Smooth muscle cell (in vitro differentiated cells): ENCODE measurements around the gene VGF. TPM values are rescaled to one million over a fixed set of nuclear protein-coding genes. Genes with fewer than 3 reads are reported as not detected.
A peak's percentile ranks its signal among the peaks of the same experiment; 100 is the strongest.

Experiments used
- DNase-seq: peaks from one replicate; lab custom pipeline; 2025; ENCODE audit not compliant: unreplicated experiment; lab: John Stamatoyannopoulos, UW
- H2AFZ ChIP-seq: fragments of 200-600 bp; sonication (generic); 2 replicates; pipeline ENCODE4 v1.6.0; 2016; ENCODE audit warnings: antibody characterized with exemption, low read depth, mild to moderate bottlenecking
- H3F3A ChIP-seq: fragments of 200-600 bp; sonication (generic); 2 replicates; pipeline ENCODE4 v1.6.0; 2017; ENCODE audit warnings: antibody characterized with exemption, low read depth
- H3K27ac ChIP-seq: fragments of 200-600 bp; sonication (generic); 2 replicates; pipeline ENCODE4 v1.5.1; 2016; ENCODE audit warnings: low read depth, mild to moderate bottlenecking
- H3K27me3 ChIP-seq: fragments of 200-600 bp; sonication (generic); 2 replicates; pipeline ENCODE4 v1.6.1; 2016; ENCODE audit warnings: low read depth, mild to moderate bottlenecking
- H3K36me3 ChIP-seq: fragments of 200-600 bp; sonication (generic); 2 replicates; pipeline ENCODE4 v1.5.1; 2016; ENCODE audit warnings: low read depth
- H3K4me1 ChIP-seq: fragments of 200-600 bp; sonication (generic); 2 replicates; pipeline ENCODE4 v1.5.1; 2016; ENCODE audit warnings: low read depth
- H3K4me2 ChIP-seq: fragments of 200-600 bp; sonication (generic); 2 replicates; pipeline ENCODE4 v1.6.0; 2016; ENCODE audit warnings: mild to moderate bottlenecking
- H3K4me3 ChIP-seq: fragments of 200-600 bp; sonication (generic); 2 replicates; pipeline ENCODE4 v1.5.1; 2016; ENCODE audit warnings: mild to moderate bottlenecking
- H3K79me2 ChIP-seq: fragments of 200-600 bp; sonication (generic); 2 replicates; pipeline ENCODE4 v1.6.0; 2016; ENCODE audit warnings: low read depth, mild to moderate bottlenecking
- H3K9ac ChIP-seq: fragments of 200-600 bp; sonication (generic); 2 replicates; pipeline ENCODE4 v1.6.0; 2016; ENCODE audit warnings: low read depth
- H3K9me3 ChIP-seq: fragments of 200-600 bp; sonication (generic); replicated peaks from 2 replicates; pipeline ENCODE4 v1.5.1; 2016; ENCODE audit warnings: low read depth
- H4K20me1 ChIP-seq: fragments of 200-600 bp; sonication (generic); 2 replicates; pipeline ENCODE4 v1.6.0; 2016; ENCODE audit warnings: low read depth
- CTCF ChIP-seq: fragments of 200-600 bp; sonication (generic); IDR thresholded peaks from 2 replicates; pipeline ENCODE4 v1.5.1; 2017; ENCODE audit warnings: borderline replicate concordance, mild to moderate bottlenecking, antibody characterized with exemption; ENCODE audit not compliant: insufficient read depth, poor library complexity, severe bottlenecking
- WGBS: methylation state at CpG from one replicate; pipeline ENCODE4 v1.1.7; 2016; ENCODE audit warnings: low lambda C conversion rate; 5-methylcytosine and 5-hydroxymethylcytosine counted together
- polyA plus RNA-seq: library from polyadenylated mRNA; unstranded; fragments of >200 nt; fragmentation: Nextera tagmentation; extraction: Ambion mirVana; gene quantifications from 2 replicates; pipeline ENCODE4 v1.2.1, GENCODE V29; 2016
- total RNA-seq: library from RNA; depleted of rRNA; stranded (reverse); fragments of >200 nt; gene quantifications from 2 replicates; pipeline ENCODE4 v1.2.3, GENCODE V29; 2014

Gene VGF
- total and polyA plus RNA-seq, 2 experiments from 2014 or later, result 0.25 to 0.85 TPM

- Histone ChIP-seq H3K4me3 (no peak overlapping the region), H3K4me1 (peaks cover 16% of the 10 kb centered on the region), H3K9me3 (no peaks in the 10 kb centered on the region), H3K79me2 (no peaks in the 10 kb centered on the region), H3F3A (peaks cover 45% of the 10 kb centered on the region), H3K36me3 (no peaks in the 10 kb centered on the region), H3K9ac (peak overlapping the region; percentile 61), H3K27me3 (no peaks in the 10 kb centered on the region), H4K20me1 (no peaks in the 10 kb centered on the region), H3K4me2 (no peak overlapping the region), H3K27ac (peak overlapping the region; percentile 100), H2AFZ (no peak overlapping the region)
- no peak for TF ChIP-seq CTCF
- DNase-seq, result no peak
- 40% methylated on average over 10 of the region's 10 CpGs for WGBS
These were observed 45.5 kb downstream of the VGF start for GRCh38 chr7:101119876-101120275.

GRCh38 chr7:101118856-101119255 is 46.5 kb downstream of the VGF start:
- Histone ChIP-seq H3K4me1 (peaks cover 16% of the 10 kb centered on the region), H3K36me3 (no peaks in the 10 kb centered on the region), H2AFZ (no peak overlapping the region), H3K4me2 (no peak overlapping the region), H3K9ac (peak overlapping the region; percentile 27), H3F3A (peaks cover 45% of the 10 kb centered on the region), H3K27ac (peak overlapping the region; percentile 100), H3K79me2 (no peaks in the 10 kb centered on the region), H3K27me3 (no peaks in the 10 kb centered on the region), H3K4me3 (no peak overlapping the region), H3K9me3 (no peaks in the 10 kb centered on the region), H4K20me1 (no peaks in the 10 kb centered on the region)
- 86% methylated on average over 3 of the region's 3 CpGs for WGBS
- TF ChIP-seq CTCF, result no peak
- no peak for DNase-seq

- Histone ChIP-seq H3K36me3 (no peaks in the 10 kb centered on the region), H3K9me3 (no peaks in the 10 kb centered on the region), H3K27ac (peak overlapping the region; percentile 100), H3K4me2 (peak overlapping the region; percentile 55), H3K27me3 (no peaks in the 10 kb centered on the region), H2AFZ (no peak overlapping the region), H3K4me3 (no peak overlapping the region), H3K4me1 (peaks cover 5% of the 10 kb centered on the region), H3K9ac (peak overlapping the region; percentile 78), H3K79me2 (no peaks in the 10 kb centered on the region), H4K20me1 (no peaks in the 10 kb centered on the region), H3F3A (peaks cover 31% of the 10 kb centered on the region)
- DNase-seq, result no peak
- TF ChIP-seq CTCF, result no peak
- WGBS, result 68% methylated on average over 10 of the region's 10 CpGs
These were observed 48.5 kb downstream of the VGF start for GRCh38 chr7:101116898-101117297.

- WGBS, result 97% methylated on average over 3 of the region's 3 CpGs
- Histone ChIP-seq H3K9ac (no peak overlapping the region), H3K79me2 (no peaks in the 10 kb centered on the region), H3K9me3 (no peaks in the 10 kb centered on the region), H3F3A (peaks cover 18% of the 10 kb centered on the region), H4K20me1 (no peaks in the 10 kb centered on the region), H3K27ac (peak overlapping the region; percentile 48), H3K4me1 (peaks cover 5% of the 10 kb centered on the region), H3K4me2 (no peak overlapping the region), H3K27me3 (no peaks in the 10 kb centered on the region), H3K4me3 (no peak overlapping the region), H3K36me3 (no peaks in the 10 kb centered on the region), H2AFZ (no peak overlapping the region)
- DNase-seq, result no peak
- TF ChIP-seq CTCF, result no peak
These were observed 50.2 kb downstream of the VGF start for GRCh38 chr7:101115215-101115614.
